GM12878 (cell line): ENCODE measurements around the gene SMTNL2. TPM values are rescaled to one million over a fixed set of nuclear protein-coding genes. Genes with fewer than 3 reads are reported as not detected.
A peak's percentile ranks its signal among the peaks of the same experiment; 100 is the strongest.
"Not testable (repeated sequence)": the region's sequence is repeated elsewhere in the genome, so short reads cannot be mapped to it uniquely, and the experiment has no call there.

Source experiments
- ATAC-seq: fragments of 200-7000 bp; cut with Tn5 transposase; 3 replicates; pipeline ENCODE4 v1.9.1; 2020; ENCODE audit warnings: mild to moderate bottlenecking, moderate library complexity
- BruUV-seq: library from RNA; stranded (reverse); fragments of 400-500 nt; replicated peaks from 2 replicates; lab custom pipeline; 2021; lab: Mats Ljungman, UMichigan
- CTCF ChIA-PET: fragments of 300-600 bp; sonication (Branson Sonifier 250); formaldehyde crosslinking; extraction: SDS; loops from one replicate; lab custom pipeline; 2021; ENCODE audit warnings: inconsistent platforms; lab: Yijun Ruan, JAX
- POLR2A ChIA-PET: fragments of 350-600 bp; formaldehyde crosslinking; extraction: SDS; loops from one replicate; lab custom pipeline; 2021; ENCODE audit warnings: inconsistent platforms; lab: Charles Lee
- RAD21 ChIA-PET: fragments of 300-600 bp; sonication (Branson Sonifier 250); formaldehyde crosslinking; loops from one replicate; lab custom pipeline; 2023; ENCODE audit warnings: antibody characterized with exemption; ENCODE audit not compliant: unreplicated experiment; lab: Charles Lee
- SMC1A ChIA-PET: fragments of 300-600 bp; sonication (Branson Sonifier 250); formaldehyde crosslinking; loops from one replicate; lab custom pipeline; 2023; ENCODE audit not compliant: unreplicated experiment, uncharacterized antibody; lab: Charles Lee
- DNase-seq: peaks from one replicate; pipeline ENCODE4 v3.0.0-alpha.2; 2011; ENCODE audit warnings: low read depth, low spot score
- FAIRE-seq: peaks from 3 replicates; lab custom pipeline; 2011; peaks lifted over from hg19 to GRCh38; lab: Jason Lieb, UNC
- H2AFZ ChIP-seq: 2 replicates; pipeline ENCODE4 v1.6.0; 2011; ENCODE audit warnings: low read depth, low read length, control low read depth; ENCODE audit not compliant: control insufficient read depth
- H3K27ac ChIP-seq: 2 replicates; pipeline ENCODE4 v1.5.1; 2011; ENCODE audit warnings: control low read depth; ENCODE audit not compliant: control insufficient read depth, insufficient read depth
- H3K27me3 ChIP-seq, 2 experiments: replicated peaks in 1 of 2; 2 replicates each; pipeline versions ENCODE4 v1.6.0 to v1.6.1; 2011; ENCODE audit warnings: low read length in 1 of 2; ENCODE audit not compliant: control insufficient read depth in 2 of 2, insufficient read depth in 2 of 2
- H3K36me3 ChIP-seq, 2 experiments: 2 replicates each; pipeline ENCODE4 v1.5.1; 2011; ENCODE audit warnings: low read length in 1 of 2; ENCODE audit not compliant: control insufficient read depth in 2 of 2, insufficient read depth in 2 of 2
- H3K4me1 ChIP-seq: 2 replicates; pipeline ENCODE4 v1.6.1; 2011; ENCODE audit warnings: mild to moderate bottlenecking, low read length, moderate library complexity, mixed read lengths; ENCODE audit not compliant: control insufficient read depth, insufficient read depth
- H3K4me2 ChIP-seq: 2 replicates; pipeline ENCODE4 v1.6.0; 2011; ENCODE audit warnings: control low read depth; ENCODE audit not compliant: control insufficient read depth, insufficient read depth
- H3K4me3 ChIP-seq: fragments of 200-600 bp; sonication (generic); 2 replicates; pipeline ENCODE4 v1.5.1; 2016
- H3K79me2 ChIP-seq: 2 replicates; pipeline ENCODE4 v1.6.0; 2011; ENCODE audit warnings: low read length; ENCODE audit not compliant: control insufficient read depth, insufficient read depth
- H3K9ac ChIP-seq: 2 replicates; pipeline ENCODE4 v1.8.0; 2011; ENCODE audit warnings: low read length, control low read depth, mixed read lengths; ENCODE audit not compliant: control insufficient read depth, insufficient read depth
- H3K9me3 ChIP-seq: replicated peaks from 3 replicates; pipeline ENCODE4 v1.5.1; 2011; ENCODE audit warnings: mild to moderate bottlenecking, low read length; ENCODE audit not compliant: control insufficient read depth, insufficient read depth
- H4K20me1 ChIP-seq: 2 replicates; pipeline ENCODE4 v1.6.0; 2011; ENCODE audit not compliant: control insufficient read depth, insufficient read depth
- ATF2 ChIP-seq: IDR thresholded peaks from 2 replicates; pipeline ENCODE4 v1.6.1; 2012; ENCODE audit warnings: low read length, inconsistent platforms
- BCL11A ChIP-seq: IDR thresholded peaks from 2 replicates; pipeline ENCODE4 v1.6.1; 2011; ENCODE audit warnings: low read depth, low read length
- CTCF ChIP-seq, 3 experiments: IDR thresholded peaks in 2 of 3; conservative IDR thresholded peaks in 1 of 3; 2 replicates each; pipeline ENCODE4 v1.5.1; 2011; ENCODE audit warnings: low read depth in 3 of 3, low read length in 3 of 3, mild to moderate bottlenecking in 3 of 3, control low read depth in 2 of 3, moderate library complexity in 2 of 3, inconsistent platforms in 1 of 3, mixed read lengths in 1 of 3; ENCODE audit not compliant: control insufficient read depth in 2 of 3, insufficient read depth in 1 of 3; ENCODE audit errors: extremely low read depth in 1 of 3
- E2F4 ChIP-seq: IDR thresholded peaks from 2 replicates; pipeline ENCODE4 v1.6.1; 2012; ENCODE audit warnings: low read depth, low read length, improper control_type of control experiment
- HCFC1 ChIP-seq: fragments of 150-350 bp; IDR thresholded peaks from 2 replicates; pipeline ENCODE4 v1.6.1; 2014; ENCODE audit warnings: low read length
- HDAC6 ChIP-seq: fragments of 200-600 bp; sonication (generic); IDR thresholded peaks from one replicate; pipeline ENCODE4 v1.8.0; 2017; ENCODE audit warnings: antibody characterized with exemption; ENCODE audit not compliant: unreplicated experiment
- JUND ChIP-seq: IDR thresholded peaks from 2 replicates; pipeline ENCODE4 v1.6.1; 2012; ENCODE audit warnings: low read depth, mild to moderate bottlenecking, low read length, improper control_type of control experiment, moderate library complexity
- RUNX3 ChIP-seq: IDR thresholded peaks from 2 replicates; pipeline ENCODE4 v1.6.1; 2012; ENCODE audit warnings: low read length, inconsistent platforms
- SMAD5 ChIP-seq: IDR thresholded peaks from 2 replicates; pipeline ENCODE4 v1.6.1; 2016; ENCODE audit warnings: antibody characterized with exemption, low read depth
- SMC3 ChIP-seq: IDR thresholded peaks from 2 replicates; pipeline ENCODE4 v1.6.1; 2011; ENCODE audit warnings: low read length, improper control_type of control experiment, borderline replicate concordance
- SP1 ChIP-seq: IDR thresholded peaks from one replicate; pipeline ENCODE4 v1.6.1; 2011; ENCODE audit warnings: low read depth, low read length
- SUPT20H ChIP-seq: IDR thresholded peaks from 2 replicates; pipeline ENCODE4 v1.6.1; 2011; ENCODE audit warnings: low read depth, mild to moderate bottlenecking, low read length, moderate library complexity, borderline replicate concordance; ENCODE audit not compliant: control insufficient read depth
- ZSCAN29 ChIP-seq: fragments of 450-650 bp; IDR thresholded peaks from 2 replicates; pipeline ENCODE4 v1.6.1; 2017; ENCODE audit warnings: mild to moderate bottlenecking, moderate library complexity
- WGBS: methylation state at CpG from one replicate; pipeline ENCODE4 v1.1.6; 2016; ENCODE audit warnings: low lambda C conversion rate; ENCODE audit not compliant: insufficient replicate concordance, insufficient coverage; ENCODE audit errors: missing lambda C conversion rate; 5-methylcytosine and 5-hydroxymethylcytosine counted together
- in situ Hi-C: fragments of 300-500 bp; cut with MboI; formaldehyde crosslinking; loops from 9 replicates; pipeline ENCODE4 v1.14.3; 2018; ENCODE audit warnings: mixed read lengths
- intact Hi-C: fragments of 100-400 bp; cut with micrococcal nuclease; formaldehyde crosslinking; loops from one replicate; pipeline ENCODE4 v1.14.2; 2022; ENCODE audit not compliant: unreplicated experiment
- polyA plus RNA-seq, 11 experiments: library from polyadenylated mRNA; depleted of rRNA in 4 of 11; unstranded in 6 of 11; stranded (reverse) in 5 of 11; fragments of >200 nt; fragmentation: Nextera tagmentation in 4 of 11; fragmentation: Illumina TruSeq in 1 of 11; extraction: Ambion mirVana in 4 of 11; extraction: Trizol in 1 of 11; gene quantifications; 1 replicate in 1 of 11; 2 replicates in 10 of 11; pipeline versions ENCODE4 v1.2.1 to v1.2.3, GENCODE V29; 2011 to 2016; ENCODE audit warnings: inconsistent platforms in 2 of 11, missing spikeins in 2 of 11, low read depth in 1 of 11
- total RNA-seq, 4 experiments: library from RNA; depleted of rRNA in 3 of 4; stranded (reverse); fragments of >200 nt in 3 of 4; fragmentation: Illumina TruSeq in 1 of 4; extraction: Trizol in 1 of 4; gene quantifications; 2 replicates each; pipeline versions ENCODE4 v1.2.1 to v1.2.3, GENCODE V29; 2013 to 2021

Gene SMTNL2
- total and polyA plus RNA-seq, 10 of the 15 experiments (the other 5 are each of a cell fraction or from before 2014, with no cell fraction given), result not detected

GRCh38 chr17:4594931-4595684, 10.8 kb downstream of the SMTNL2 start:
- no TSS peak for BruUV-seq
- no peak for FAIRE-seq
- Histone ChIP-seq H3K27ac (no peak overlapping the region), H3K9me3 (no peaks in the 10 kb centered on the region), H3K27me3 (peaks cover 3 to 4% of the 10 kb centered on the region in 2 experiments; a peak in 3 of 4 replicates), H3K4me1 (no peaks in the 10 kb centered on the region), H3K4me3 (no peak overlapping the region), H3K9ac (no peak overlapping the region), H4K20me1 (no peaks in the 10 kb centered on the region), H3K79me2 (no peaks in the 10 kb centered on the region), H3K36me3 (no peaks in the 10 kb centered on the region), H3K4me2 (no peak overlapping the region), H2AFZ (no peak overlapping the region)
- TF ChIP-seq E2F4 (no peak), RUNX3 (no peak), JUND (no peak), SMAD5 (no peak), HCFC1 (no peak), CTCF (IDR thresholded peaks at IDR 0.05 in 2 of 3, conservative IDR thresholded peaks at IDR 0.05 in 1 of 3; ENCODE audit: control insufficient read depth in 2 of 3, extremely low read depth in 1 of 3, insufficient read depth in 1 of 3, low read depth in 3 of 3, low read length in 3 of 3) (peak; percentile 23 to 46 (median 33); a peak in 5 of 6 replicates), SP1 (no peak), BCL11A (no peak), ZSCAN29 (no peak), ATF2 (no peak), SUPT20H (no peak), HDAC6 (no peak), SMC3 (peak; percentile 22; the same call in 1 of the 2 replicates)
- intact Hi-C loops, result no loop called here
- ChIA-PET RAD21 (no interaction called here), SMC1A (no interaction called here), CTCF (interaction anchor here (0.8 to 0.9 kb wide), 2 partner anchors 78 to 174 kb away, joined by 3 read pairs; no protein-coding TSS in a partner anchor), POLR2A (no interaction called here)
- in situ Hi-C loops, result no loop called here
- no peak for DNase-seq
- ATAC-seq, result peak; percentile 89
- 13% methylated on average over 29 of the region's 29 CpGs for WGBS

- POLR2A ChIA-PET, DNase-seq, H3K79me2 ChIP-seq, FAIRE-seq, H3K27me3 ChIP-seq, H3K27ac ChIP-seq, H3K36me3 ChIP-seq, H3K4me2 ChIP-seq, H2AFZ ChIP-seq, H3K9me3 ChIP-seq, in situ Hi-C loops, H4K20me1 ChIP-seq, H3K4me3 ChIP-seq, RAD21 ChIA-PET, H3K9ac ChIP-seq, intact Hi-C loops, SMC1A ChIA-PET, ATAC-seq, BruUV-seq, H3K4me1 ChIP-seq: not testable (repeated sequence)
- 44% methylated on average over 22 of the region's 23 CpGs for WGBS
- CTCF ChIA-PET, result interaction anchor here (0.8 kb wide), 1 partner anchor 175 kb away, joined by 3 read pairs; no protein-coding TSS in a partner anchor
Measured at GRCh38 chr17:4595685-4596342, 11.5 kb downstream of the SMTNL2 start.
